ENCODE measurements around the gene ZNF580. TPM values are rescaled to one million over a fixed set of nuclear protein-coding genes. Genes with fewer than 3 reads are reported as not detected.
A peak's percentile ranks its signal among the peaks of the same experiment; 100 is the strongest.

The ZNF580 gene
- total and polyA plus RNA-seq, 9 of the 15 experiments (the other 6 are each of a cell fraction or from before 2014, with no cell fraction given): 2.3 to 47.4 (median 6.0) TPM

DNA sequence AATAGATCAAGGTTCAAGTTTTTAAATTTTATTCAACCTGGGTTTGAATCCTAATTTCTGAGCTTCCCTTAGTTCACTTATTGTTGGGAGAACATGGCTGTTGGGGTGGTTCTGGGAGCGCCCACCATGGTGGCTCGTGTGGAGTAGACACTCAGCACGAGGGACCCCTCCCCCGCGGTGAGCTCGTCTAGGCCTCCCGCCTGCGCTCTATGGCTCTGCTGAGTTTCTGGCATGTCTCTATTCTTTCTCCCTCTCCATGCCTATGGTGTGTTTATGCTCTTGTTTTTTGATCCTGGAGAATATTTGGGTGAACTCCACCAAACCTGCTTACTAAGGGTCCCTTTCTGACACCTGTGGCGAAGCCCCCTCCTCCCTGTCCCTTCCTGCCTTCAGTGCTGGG lies 32.7 kb downstream of the ZNF580 start:
- peak in 3 of 4 experiments; percentile 43 to 65 (median 44) for DNase-seq (ENCODE audit: extremely low read depth in 1 of 4, low spot score in 3 of 4)
- POLR2A ChIA-PET: interaction anchor here (0.9 to 1.8 kb wide), 4 partner anchors 8 to 19 kb away, joined by 4 to 10 read pairs (median 5); partner anchors contain the start of gene U2AF2
- FAIRE-seq: no peak
- in situ Hi-C loops (cut with MboI) (no loop called here), intact Hi-C loops (cut with micrococcal nuclease) (no loop called here)
- no peak overlapping the region; the same call in 1 of the 2 replicates for H3K4me3 ChIP-seq
- H3K79me2 ChIP-seq (ENCODE audit: control insufficient read depth, insufficient read depth, low read length): peaks cover 92% of the 10 kb centered on the region
- H2AFZ ChIP-seq (ENCODE audit: low read depth, low read length): no peak overlapping the region
- WGBS (ENCODE audit: insufficient coverage, low coverage, missing lambda C conversion rate): 30% methylated on average over 9 of the region's 9 CpGs
- H3K9me1 ChIP-seq (ENCODE audit: control insufficient read depth, insufficient read depth, low read length): peaks cover 6% of the 10 kb centered on the region
- H3K4me2 ChIP-seq (ENCODE audit: insufficient read depth, low read length): peak overlapping the region; percentile 76
- H3K9ac ChIP-seq (ENCODE audit: insufficient read depth in 1 of 2, low read depth in 2 of 2, low read length in 2 of 2): peak overlapping the region; percentile 58 to 88
- no peaks in the 10 kb centered on the region for H3K9me3 ChIP-seq (replicated peaks; ENCODE audit: control insufficient read depth, insufficient read depth, low read depth, low read length)
- H3K4me1 ChIP-seq (replicated peaks in 1 of 2; ENCODE audit: control insufficient read depth in 2 of 2, insufficient read depth in 2 of 2, low read length in 2 of 2): peaks cover 46 to 70% of the 10 kb centered on the region in 2 experiments
- peaks cover 48% of the 10 kb centered on the region for H4K20me1 ChIP-seq (replicated peaks; ENCODE audit: control insufficient read depth, insufficient read depth, low read length)
- H3K36me3 ChIP-seq (ENCODE audit: control insufficient read depth, insufficient read depth, low read length): peaks cover 82% of the 10 kb centered on the region; the same call in 2 of the 3 replicates
- peak overlapping the region; percentile 79 for H3K27ac ChIP-seq (ENCODE audit: extremely low read depth, low read depth, low read length)
- BruUV-seq (replicated peaks): no TSS peak
- no peaks in the 10 kb centered on the region for H3K27me3 ChIP-seq (ENCODE audit: control insufficient read depth in 2 of 2, insufficient read depth in 2 of 2, low read length in 2 of 2)
- ATAC-seq: peak; percentile 36; the same call in 2 of the 3 replicates
- CTCF ChIA-PET (ENCODE audit: low intra/inter-chr PET ratio): no interaction called here
- TF ChIP-seq LEF1 (IDR thresholded peaks at IDR 0.05) (0 out of 2 replicates have a peak, but pooled peaks have one; percentile 13), SIN3A (IDR thresholded peaks at IDR 0.05; ENCODE audit: borderline replicate concordance in 2 of 2, control insufficient read depth in 1 of 2, low read depth in 2 of 2, low read length in 2 of 2) (peak in 1 of 2 experiments; percentile 39; a peak in 1 of 4 replicates), NCOA6 (IDR thresholded peaks at IDR 0.05) (no peak), NONO (IDR thresholded peaks at IDR 0.05; ENCODE audit: low read depth in 2 of 2, low read length in 1 of 2) (no peak), HDAC1 (IDR thresholded peaks at IDR 0.05) (0 out of 4 replicates have a peak, but pooled peaks of 1 of the 2 experiments have one; percentile 23), RBBP5 (IDR thresholded peaks at IDR 0.05; ENCODE audit: borderline replicate concordance, insufficient read depth, low read length, poor library complexity, severe bottlenecking) (peak; percentile 33), CREB1 (IDR thresholded peaks at IDR 0.05) (no peak), CREB1 (CRISPR knock-in tag; IDR thresholded peaks at IDR 0.05) (0 out of 2 replicates have a peak, but pooled peaks have one; percentile 23), CXXC5 (CRISPR knock-in tag; IDR thresholded peaks at IDR 0.05) (0 out of 2 replicates have a peak, but pooled peaks have one; percentile 34)
- TF ChIP-seq, protein P1, sequence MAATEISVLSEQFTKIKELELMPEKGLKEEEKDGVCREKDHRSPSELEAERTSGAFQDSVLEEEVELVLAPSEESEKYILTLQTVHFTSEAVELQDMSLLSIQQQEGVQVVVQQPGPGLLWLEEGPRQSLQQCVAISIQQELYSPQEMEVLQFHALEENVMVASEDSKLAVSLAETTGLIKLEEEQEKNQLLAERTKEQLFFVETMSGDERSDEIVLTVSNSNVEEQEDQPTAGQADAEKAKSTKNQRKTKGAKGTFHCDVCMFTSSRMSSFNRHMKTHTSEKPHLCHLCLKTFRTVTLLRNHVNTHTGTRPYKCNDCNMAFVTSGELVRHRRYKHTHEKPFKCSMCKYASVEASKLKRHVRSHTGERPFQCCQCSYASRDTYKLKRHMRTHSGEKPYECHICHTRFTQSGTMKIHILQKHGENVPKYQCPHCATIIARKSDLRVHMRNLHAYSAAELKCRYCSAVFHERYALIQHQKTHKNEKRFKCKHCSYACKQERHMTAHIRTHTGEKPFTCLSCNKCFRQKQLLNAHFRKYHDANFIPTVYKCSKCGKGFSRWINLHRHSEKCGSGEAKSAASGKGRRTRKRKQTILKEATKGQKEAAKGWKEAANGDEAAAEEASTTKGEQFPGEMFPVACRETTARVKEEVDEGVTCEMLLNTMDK (IDR thresholded peaks at IDR 0.05; ENCODE audit: borderline replicate concordance, insufficient read depth, low read depth, low read length, poor library complexity, severe bottlenecking): no peak
- TF ChIP-seq, protein P2, sequence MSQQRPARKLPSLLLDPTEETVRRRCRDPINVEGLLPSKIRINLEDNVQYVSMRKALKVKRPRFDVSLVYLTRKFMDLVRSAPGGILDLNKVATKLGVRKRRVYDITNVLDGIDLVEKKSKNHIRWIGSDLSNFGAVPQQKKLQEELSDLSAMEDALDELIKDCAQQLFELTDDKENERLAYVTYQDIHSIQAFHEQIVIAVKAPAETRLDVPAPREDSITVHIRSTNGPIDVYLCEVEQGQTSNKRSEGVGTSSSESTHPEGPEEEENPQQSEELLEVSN (IDR thresholded peaks at IDR 0.05; ENCODE audit: borderline replicate concordance in 1 of 2, extremely low read depth in 1 of 2, insufficient read depth in 1 of 2, insufficient read length in 1 of 2, low read depth in 1 of 2, low read length in 1 of 2, poor library complexity in 1 of 2, severe bottlenecking in 1 of 2): peak; percentile 68 to 91
- TF ChIP-seq, protein P3, sequence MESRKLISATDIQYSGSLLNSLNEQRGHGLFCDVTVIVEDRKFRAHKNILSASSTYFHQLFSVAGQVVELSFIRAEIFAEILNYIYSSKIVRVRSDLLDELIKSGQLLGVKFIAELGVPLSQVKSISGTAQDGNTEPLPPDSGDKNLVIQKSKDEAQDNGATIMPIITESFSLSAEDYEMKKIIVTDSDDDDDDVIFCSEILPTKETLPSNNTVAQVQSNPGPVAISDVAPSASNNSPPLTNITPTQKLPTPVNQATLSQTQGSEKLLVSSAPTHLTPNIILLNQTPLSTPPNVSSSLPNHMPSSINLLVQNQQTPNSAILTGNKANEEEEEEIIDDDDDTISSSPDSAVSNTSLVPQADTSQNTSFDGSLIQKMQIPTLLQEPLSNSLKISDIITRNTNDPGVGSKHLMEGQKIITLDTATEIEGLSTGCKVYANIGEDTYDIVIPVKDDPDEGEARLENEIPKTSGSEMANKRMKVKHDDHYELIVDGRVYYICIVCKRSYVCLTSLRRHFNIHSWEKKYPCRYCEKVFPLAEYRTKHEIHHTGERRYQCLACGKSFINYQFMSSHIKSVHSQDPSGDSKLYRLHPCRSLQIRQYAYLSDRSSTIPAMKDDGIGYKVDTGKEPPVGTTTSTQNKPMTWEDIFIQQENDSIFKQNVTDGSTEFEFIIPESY (CRISPR knock-in tag; IDR thresholded peaks at IDR 0.05): peak; percentile 72; the same call in 1 of the 2 replicates
